Measurements from ENCODE around the gene CDX2. TPM values are rescaled to one million over a fixed set of nuclear protein-coding genes. Genes with fewer than 3 reads are reported as not detected.
"Not testable (repeated sequence)": the region's sequence is repeated elsewhere in the genome, so short reads cannot be mapped to it uniquely, and the experiment has no call there.

CDX2 gene
- total RNA-seq, 4 donors from 2014 or later = 0.17 TPM; not detected in 3

- TF ChIP-seq CTCF (IDR thresholded peaks at IDR 0.05) (no peak), EP300 (IDR thresholded peaks at IDR 0.05) (no peak), POLR2AphosphoS5 (IDR thresholded peaks at IDR 0.05) (no peak), POLR2A (IDR thresholded peaks at IDR 0.05; ENCODE audit: low read depth) (no peak)
- intact Hi-C loops (cut with DNase I) = no loop called here
- DNase-seq (ENCODE audit: extremely low spot score) = no peak
- no peaks in the 10 kb centered on the region for H3K36me3 ChIP-seq
- H3K9me3 ChIP-seq = no peaks in the 10 kb centered on the region
- H3K27me3 ChIP-seq = peaks cover 0 to 48% (median 0%) of the 10 kb centered on the region in 4 donors
- H3K27ac ChIP-seq (replicated peaks in 1 of 4) = no peak overlapping the region
- H3K4me3 ChIP-seq = no peak overlapping the region
- no peaks in the 10 kb centered on the region for H3K4me1 ChIP-seq
- WGBS = 75% methylated on average over 4 of the region's 4 CpGs
These were observed 43.3 kb upstream of the CDX2 start for GRCh38 chr13:28012383-28012782.

- no peak for TF ChIP-seq CTCF (IDR thresholded peaks at IDR 0.05)
- no peaks in the 10 kb centered on the region for H3K9me3 ChIP-seq
- H3K4me1 ChIP-seq = no peaks in the 10 kb centered on the region
- DNase-seq (ENCODE audit: extremely low spot score) = no peak
- no peaks in the 10 kb centered on the region for H3K36me3 ChIP-seq
- H3K27me3 ChIP-seq = peaks cover 0 to 34% (median 0%) of the 10 kb centered on the region in 4 donors
- 79% methylated on average over 5 of the region's 5 CpGs for WGBS
- no peak overlapping the region for H3K27ac ChIP-seq (replicated peaks in 1 of 4)
- intact Hi-C loops (cut with DNase I) = no loop called here
- H3K4me3 ChIP-seq = no peak overlapping the region
These were observed 40.9 kb upstream of the CDX2 start for GRCh38 chr13:28010046-28010445.

GRCh38 chr13:28005016-28005415, 35.9 kb upstream of the CDX2 start:
- H3K9me3 ChIP-seq; H3K36me3 ChIP-seq; DNase-seq (ENCODE audit: extremely low spot score); H3K27ac ChIP-seq (replicated peaks in 1 of 4); H3K27me3 ChIP-seq; H3K4me1 ChIP-seq; intact Hi-C loops (cut with DNase I); H3K4me3 ChIP-seq: not testable (repeated sequence)
- WGBS = 96% methylated on average over 13 of the region's 13 CpGs

GRCh38 chr13:28002886-28003698, 34.0 kb upstream of the CDX2 start:
- Histone ChIP-seq H3K36me3 (no peaks in the 10 kb centered on the region), H3K27me3 (no peaks in the 10 kb centered on the region), H3K4me3 (no peak overlapping the region), H3K4me1 (no peaks in the 10 kb centered on the region), H3K9me3 (no peaks in the 10 kb centered on the region), H3K27ac (replicated peaks in 1 of 4) (no peak overlapping the region)
- no peak for DNase-seq (ENCODE audit: extremely low spot score)
- WGBS = 68% methylated on average over 6 of the region's 6 CpGs
- no peak for TF ChIP-seq EP300 (IDR thresholded peaks at IDR 0.05)
- intact Hi-C loops (cut with DNase I) = no loop called here

- intact Hi-C loops (cut with DNase I) = no loop called here
- Histone ChIP-seq H3K4me3 (no peak overlapping the region), H3K36me3 (no peaks in the 10 kb centered on the region), H3K27ac (replicated peaks in 1 of 4) (no peak overlapping the region), H3K27me3 (no peaks in the 10 kb centered on the region), H3K9me3 (no peaks in the 10 kb centered on the region), H3K4me1 (no peaks in the 10 kb centered on the region)
- WGBS = 96% methylated on average over 12 of the region's 20 CpGs
- TF ChIP-seq EP300 (IDR thresholded peaks at IDR 0.05) (no peak), POLR2A (IDR thresholded peaks at IDR 0.05; ENCODE audit: low read depth) (no peak), CTCF (IDR thresholded peaks at IDR 0.05) (no peak), POLR2AphosphoS5 (IDR thresholded peaks at IDR 0.05) (no peak)
- DNase-seq (ENCODE audit: extremely low spot score) = no peak
These were observed 32.8 kb upstream of the CDX2 start for GRCh38 chr13:28001837-28002473.

Measured in esophagus muscularis mucosa (tissue), 4 donors.